ENCODE results near the gene EIF5A2.
"Not testable (repeated sequence)": the region's sequence is repeated elsewhere in the genome, so short reads cannot be mapped to it uniquely, and the experiment has no call there.

The EIF5A2 gene

DNA sequence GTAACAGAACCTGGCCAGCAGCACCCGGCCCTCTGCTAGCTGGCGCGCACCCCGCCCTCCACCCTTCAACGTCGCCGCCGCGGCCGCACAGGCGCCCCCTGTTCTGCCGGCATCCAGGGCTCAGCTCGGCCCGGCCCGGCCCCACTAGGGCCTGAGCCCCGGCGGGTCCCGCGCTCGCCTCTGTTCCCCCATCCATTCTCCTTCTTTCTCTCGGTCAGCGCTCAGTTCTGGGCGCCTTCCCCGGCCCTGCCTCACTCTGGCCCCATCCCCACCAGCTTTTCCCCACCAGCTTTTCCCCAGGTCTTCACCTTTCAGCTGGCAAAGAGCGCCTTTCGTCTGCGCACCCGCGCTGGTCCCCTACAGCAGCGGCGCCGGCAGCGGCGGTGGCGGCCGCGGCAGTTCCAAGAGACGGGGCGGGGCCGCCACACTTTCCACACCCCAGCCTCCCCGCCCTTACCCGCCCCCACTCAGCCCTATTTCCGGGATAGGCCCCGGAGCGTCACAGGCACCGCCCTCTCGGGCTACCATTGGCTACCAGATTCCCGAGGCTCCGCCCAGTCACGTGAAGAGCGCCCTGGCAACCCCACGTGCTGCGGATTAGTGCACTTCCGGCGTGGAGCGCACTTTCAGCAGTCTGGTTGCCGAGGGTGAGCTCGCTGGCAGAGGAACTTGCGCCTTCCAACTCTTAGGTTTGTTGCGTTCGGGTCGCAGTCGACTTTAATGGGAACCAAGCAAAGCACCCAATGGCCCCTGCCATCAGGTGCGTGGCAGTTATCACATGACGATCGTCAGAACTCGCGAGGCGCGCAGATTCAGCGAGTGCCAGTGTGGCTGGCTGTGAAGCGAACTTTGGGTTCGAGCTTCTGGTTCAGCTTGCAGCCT, at the start of gene EIF5A2:
Gene EIF5A2 (minus strand): TSS at position 403 of the 882 bp plus-strand sequence. CDS start 831 bp downstream, outside the sequence.
- peak; percentile 86 for DNase-seq

DNA sequence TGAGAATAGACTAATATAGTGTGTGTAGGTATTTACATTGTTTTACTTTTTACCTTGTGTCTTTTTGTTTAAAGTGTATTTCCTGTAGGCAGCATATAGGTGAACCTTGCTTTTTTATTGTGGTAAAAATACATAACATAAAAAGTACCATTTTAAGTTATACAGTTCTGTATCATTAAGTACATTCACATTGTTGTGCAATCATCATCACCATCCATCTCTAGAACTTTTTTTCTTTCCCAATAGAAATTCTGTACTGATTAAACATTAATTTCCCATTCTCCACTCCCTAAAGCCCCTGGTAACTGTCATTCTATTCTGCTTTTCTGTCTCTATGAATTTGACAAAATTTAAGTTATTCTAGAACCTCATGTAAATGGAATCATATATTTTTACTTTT, 48.2 kb upstream of the EIF5A2 start:
- no peak for DNase-seq

DNA sequence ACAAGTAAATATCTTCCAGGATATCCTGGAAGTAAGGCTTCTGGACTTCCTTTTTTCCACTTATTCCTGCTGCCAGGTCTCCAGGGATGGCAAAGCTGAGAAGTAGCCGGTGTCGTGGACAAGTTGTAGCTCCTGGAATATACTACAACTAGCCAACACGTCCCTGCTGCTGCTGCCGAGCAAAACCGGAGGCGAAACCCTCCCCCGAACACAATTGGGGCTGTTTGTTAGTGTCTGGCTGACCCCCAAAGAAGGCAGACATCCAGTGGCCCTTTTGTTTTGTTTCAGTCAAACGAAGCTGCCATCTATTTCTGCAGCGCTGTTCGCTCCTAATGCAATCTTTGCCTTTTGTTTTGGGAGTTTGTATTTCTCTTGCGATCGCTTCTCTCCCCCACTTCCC, 45.3 kb upstream of the EIF5A2 start:
- DNase-seq, result no peak

DNA sequence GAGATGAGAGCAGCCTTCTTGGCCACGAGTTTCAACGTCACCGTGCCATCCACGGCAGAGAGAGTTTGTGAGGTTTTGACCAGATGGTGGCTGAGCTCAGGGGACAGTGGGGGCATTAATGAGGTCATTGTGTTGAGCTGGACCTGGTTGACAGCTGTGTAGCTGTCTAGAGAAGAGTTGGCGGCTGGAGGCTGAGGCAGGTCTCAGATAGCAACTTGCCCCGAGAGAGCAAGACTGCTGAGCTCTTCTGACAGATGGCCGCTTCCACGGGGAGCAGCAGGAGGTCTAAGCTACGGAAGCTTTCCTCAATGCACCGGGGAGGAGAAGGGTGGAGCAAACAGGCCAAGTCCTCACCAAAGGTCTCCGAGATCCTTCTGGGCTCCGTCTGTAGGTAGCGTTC, 44.8 kb upstream of the EIF5A2 start:
- DNase-seq, result no peak

DNA sequence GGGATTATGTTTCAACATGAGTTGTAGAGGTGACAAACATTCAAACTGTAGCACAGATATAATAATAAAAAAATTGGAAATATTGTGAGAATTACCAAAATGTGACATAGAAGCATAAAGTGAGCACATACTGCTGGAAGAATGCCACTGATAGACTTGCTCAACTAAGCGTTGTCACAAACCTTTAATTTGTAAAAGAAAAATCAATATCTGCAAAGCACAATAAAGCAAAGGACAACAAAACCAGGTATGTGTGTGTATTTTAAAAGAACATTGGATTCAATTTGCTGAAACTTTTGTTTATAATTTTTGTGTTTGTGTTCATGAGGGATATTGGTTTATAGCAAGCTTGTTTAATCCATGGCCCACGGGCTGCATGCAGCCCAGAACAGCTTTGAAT, 40.8 kb upstream of the EIF5A2 start:
- DNase-seq, result no peak

DNA sequence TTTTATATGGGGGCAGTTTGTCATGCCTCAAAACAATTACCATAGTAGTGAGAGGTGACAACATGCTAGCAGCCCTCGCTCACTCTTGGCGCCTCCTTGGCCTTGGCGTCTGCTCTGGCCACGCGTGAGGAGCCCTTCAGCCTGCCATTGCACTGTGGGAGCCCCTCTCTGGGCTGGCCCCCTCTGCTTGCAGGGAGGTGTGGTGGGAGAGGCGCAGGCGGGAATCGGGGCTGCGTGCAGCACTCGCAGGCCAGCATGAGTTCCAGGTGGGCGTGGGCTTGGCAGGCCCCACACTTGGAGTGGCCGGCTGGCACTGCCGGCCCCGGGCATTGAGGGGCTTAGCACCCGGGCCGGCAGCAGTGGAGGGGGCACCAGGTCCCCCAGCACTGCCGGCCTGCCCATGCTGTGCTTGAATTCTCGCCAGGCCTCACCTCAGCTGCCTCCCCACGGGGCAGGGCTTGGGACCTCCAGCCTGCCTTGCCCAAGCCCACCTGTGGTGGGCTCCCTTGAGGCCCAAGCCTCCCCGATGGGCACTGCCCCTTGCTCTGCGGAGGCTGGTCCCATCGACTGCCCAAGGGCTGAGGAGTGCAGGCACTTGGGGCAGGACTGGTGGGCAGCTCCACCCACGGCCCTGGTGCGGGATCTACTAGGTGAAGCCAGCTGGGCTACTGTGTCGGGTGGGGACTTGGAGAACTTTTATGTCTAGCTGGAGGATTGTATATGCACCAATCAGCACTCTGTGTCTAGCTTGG, 38.8 kb upstream of the EIF5A2 start:
- no peak for DNase-seq

DNA sequence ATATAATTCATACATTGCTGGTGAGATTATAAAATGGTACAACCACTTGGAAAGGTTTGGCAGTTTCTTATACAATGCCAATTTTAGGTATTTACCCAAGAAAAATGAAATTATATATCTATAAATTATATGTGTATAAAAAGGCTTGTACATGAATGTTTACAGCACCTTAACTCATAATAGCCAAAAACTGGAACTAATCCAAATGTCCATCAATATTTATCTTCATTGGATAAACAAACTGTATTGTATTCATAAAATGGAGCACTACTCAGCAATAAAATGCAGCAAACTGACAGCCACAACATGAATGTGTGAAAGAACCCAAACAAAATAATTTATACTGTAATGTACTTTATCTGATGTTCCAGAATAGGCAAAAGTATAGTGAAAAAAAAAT, 33.6 kb upstream of the EIF5A2 start:
- DNase-seq, result peak; percentile 14

DNA sequence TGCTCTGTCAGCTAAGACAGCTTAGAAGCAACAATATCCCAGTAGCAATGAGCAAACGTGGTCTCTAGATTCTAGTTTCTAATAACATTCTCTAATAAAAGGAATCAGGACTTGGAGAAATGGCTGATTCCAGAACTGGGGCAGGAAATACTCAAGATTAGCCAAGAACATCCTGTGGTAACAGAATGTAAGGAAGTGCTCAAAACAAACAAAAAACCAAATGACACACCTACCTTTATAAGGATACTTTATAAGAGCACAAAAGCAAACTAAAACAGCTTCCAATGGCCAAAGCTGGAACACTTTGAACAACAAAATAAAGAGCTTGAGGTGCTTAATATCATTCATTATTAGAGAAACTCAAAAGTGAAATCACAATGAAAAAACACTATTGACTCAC, 33.1 kb upstream of the EIF5A2 start:
- no peak for DNase-seq

DNA sequence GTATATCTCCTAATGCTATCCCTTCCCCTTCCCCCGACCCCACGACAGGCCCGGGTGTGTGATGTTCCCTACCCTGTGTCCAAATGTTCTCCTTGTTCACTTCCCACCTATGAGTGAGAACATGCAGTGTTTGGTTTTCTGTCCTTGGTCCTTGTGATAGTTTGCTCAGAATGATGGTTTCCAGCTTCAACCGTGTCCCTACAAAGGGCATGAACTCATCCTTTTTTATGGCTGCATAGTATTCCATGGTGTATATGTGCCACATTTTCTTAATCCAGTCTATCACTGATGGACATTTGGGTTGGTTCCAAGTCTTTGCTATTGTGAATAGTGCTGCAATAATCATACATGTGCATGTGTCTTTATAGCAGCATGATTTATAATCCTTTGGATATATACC, 24.6 kb upstream of the EIF5A2 start:
- not testable (repeated sequence) for DNase-seq

DNA sequence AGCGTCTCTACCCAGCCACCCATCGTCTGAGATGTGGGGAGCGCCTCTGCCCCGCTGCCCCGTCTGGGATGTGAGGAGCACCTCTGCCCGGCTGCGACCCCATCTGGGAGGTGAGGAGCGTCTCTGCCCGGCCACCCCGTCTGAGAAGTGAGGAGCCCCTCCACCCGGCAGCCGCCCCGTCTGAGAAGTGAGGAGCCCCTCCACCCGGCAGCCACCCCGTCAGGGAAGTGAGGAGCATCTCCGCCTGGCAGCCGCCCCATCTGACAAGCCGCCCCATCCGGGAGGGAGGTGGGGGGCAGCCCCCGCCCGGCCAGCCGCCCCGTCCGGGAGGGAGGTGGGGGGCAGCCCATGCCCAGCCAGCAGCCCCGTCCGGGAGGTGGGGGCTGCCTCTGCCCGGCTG, 15.1 kb upstream of the EIF5A2 start:
- DNase-seq, result not testable (repeated sequence)

DNA sequence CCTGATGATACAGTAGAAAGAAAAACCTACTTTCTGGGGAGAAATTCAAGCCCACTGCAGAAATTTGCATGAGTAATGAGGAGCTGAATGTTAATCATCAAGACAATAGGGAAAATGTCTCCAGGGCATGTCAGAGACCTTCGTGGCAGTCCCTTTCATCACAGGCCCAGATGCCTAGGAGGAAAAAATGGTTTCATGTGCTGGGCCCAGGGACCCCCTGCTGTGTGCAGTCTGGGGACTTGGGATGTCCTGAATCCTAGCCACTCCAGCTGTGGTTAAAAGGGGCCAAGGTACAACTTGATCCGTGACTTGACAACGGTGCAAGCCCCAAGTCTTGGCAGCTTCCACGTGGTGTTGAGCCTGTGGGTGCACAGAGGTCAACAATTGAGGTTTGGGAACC, 10.3 kb upstream of the EIF5A2 start:
- no peak for DNase-seq

DNA sequence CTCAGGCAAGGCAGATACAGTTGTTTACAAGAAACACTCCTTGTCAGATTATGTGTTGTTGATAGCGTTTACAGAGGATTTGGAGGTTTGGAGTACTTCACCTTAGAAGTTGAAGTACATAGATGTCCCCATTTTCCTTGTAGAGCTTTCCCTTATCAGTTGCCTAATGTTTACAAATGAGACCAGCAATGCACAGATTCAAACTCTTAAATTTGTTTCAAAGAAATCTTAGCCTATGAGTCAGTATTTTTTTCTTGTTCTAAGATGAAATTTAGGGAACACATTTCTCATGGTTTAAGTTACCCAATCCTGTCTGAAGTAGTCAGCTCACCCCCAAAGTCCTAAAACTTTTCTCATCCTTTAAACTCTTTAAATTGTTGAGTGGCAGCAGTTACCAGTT, 6.3 kb upstream of the EIF5A2 start:
- no peak for DNase-seq

DNA sequence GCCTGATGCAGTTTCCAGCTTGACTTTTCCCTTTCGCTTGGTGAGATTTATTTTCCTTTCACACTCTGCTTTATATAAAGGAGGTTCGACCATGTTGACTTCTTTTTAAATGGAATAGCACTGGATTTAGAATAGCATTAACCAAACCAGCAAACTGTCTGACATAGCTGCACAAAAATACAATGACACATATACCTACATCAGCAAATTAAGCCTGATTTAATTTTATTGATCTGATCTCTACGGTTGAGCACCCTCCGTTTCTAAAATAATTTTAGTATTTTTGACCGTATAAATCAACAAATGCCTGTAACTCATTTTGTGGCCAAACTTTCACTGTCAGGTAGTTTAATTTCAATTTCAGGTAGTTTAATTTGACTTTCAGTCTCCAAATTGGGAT, 5.8 kb upstream of the EIF5A2 start:
- DNase-seq, result no peak

DNA sequence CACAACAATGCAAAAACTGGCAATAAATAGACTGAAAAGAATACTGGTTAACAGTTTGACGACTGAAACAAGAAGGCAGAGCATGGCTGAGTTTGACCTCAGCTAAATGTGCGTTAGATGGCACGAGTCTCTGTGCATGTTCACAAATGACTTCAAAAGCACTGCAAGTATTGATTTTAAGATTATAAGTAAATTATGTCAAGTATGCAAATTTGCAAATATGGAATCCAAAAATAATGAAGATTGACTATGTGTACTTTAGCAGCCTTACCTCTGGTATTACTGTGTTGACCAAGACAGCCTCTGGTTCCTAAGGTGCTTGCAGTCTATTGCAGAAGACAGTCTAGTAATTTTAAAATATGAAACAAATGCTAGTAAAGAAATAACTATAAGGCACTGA, 2.6 kb upstream of the EIF5A2 start:
- DNase-seq, result no peak

DNA sequence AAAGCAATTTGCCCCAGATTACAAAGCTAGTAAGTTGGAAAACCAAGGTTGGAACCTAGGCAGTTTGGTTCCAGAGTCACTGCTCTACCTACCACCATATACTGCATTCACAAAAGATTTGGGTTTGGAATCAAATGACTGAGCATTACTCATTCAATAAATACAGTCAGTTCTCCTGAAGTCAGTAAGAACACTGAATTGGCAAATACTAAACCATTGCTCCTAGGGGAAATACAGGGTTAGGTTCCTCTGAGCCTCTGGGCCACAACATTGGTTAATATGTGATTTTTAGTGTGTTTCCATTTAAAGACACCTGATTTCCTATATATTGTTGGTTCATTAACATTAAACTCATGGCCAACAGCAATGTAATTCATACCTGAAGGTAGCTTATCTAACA, 2.1 kb upstream of the EIF5A2 start:
- no peak for DNase-seq

DNA sequence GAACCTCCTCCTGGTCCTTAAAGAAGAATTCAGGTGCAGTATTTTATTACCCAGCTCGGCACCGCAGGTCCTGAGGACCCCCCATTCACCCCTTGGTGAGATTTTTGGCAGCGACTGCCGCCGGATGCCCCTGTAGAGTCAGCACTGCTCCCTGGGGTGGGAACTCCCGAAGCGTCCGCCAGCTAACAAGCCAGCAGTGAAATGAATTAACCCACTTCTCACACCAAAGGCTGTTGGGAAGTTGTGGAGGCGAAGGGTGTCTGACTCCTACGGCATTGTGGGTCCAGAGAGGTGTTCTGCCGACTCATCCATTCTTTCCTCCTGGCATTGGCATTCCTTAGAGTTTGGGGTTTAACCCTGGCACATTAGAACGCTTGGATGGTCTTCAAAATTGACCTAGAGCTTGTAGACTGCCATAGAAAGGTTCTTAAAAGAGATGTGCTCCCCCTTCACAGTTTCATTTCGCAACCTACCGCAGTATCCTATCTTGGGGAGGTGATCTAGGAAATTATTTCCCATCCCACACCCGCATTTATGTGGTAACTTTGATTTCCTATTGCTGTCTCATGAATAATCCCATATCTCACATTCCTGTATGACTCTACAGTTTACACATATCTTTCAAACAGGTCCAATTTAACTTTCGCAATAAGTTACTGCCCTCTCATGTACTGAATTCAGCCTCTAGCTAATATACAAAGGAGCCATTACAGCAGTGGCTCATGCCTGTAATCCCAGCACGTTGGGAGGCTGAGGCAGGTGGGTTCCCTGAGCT, 879 bp upstream of the EIF5A2 start:
- DNase-seq, result no peak

DNA sequence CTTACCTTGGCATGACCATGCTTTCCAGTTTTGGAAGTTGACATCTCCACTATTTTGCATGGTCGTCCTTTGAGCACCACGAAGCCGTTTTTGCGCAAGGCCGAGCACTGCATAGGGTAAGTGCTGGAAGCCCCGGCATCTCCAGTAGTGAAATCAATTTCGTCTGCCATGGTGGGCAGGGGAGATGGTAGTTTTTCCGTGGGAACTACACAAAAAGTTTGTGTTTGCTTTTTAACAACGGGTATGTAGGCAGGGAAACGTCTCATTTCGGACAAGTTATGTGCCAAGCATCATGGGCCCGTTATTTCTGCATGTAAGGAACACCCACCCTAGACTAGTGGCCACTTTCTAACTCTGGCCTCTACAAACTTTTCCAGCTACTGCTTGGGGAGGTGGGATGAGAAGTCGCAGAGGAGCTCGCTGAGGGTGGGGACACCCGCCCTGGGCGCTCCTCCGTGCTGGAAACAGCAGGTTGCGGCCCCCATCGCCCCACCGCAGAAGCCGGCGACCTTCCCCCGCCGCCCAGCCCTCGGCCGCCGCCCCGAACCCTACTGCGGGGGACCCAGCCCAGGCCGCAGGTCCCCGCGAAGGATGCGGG, 701 bp downstream of the EIF5A2 start:
- DNase-seq, result no peak

DNA sequence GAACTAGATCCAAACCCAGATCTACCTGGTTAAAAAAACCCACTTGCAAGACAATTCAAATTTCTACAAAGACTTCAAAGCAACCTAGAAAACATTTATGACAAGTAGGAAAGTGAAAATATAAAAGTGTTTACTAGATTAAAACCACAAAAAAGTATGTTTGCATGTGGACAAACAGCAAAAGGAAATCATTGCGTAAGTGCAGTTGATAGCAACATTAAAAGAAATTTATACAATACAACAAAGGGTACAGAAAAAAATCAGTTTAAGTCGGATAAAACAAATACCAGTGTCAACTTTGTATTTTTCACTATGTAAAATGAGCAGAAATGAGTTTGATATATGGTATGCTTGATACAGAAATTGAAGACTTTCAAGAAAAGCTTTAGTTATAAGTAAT, 2.6 kb downstream of the EIF5A2 start:
- DNase-seq, result no peak

DNA sequence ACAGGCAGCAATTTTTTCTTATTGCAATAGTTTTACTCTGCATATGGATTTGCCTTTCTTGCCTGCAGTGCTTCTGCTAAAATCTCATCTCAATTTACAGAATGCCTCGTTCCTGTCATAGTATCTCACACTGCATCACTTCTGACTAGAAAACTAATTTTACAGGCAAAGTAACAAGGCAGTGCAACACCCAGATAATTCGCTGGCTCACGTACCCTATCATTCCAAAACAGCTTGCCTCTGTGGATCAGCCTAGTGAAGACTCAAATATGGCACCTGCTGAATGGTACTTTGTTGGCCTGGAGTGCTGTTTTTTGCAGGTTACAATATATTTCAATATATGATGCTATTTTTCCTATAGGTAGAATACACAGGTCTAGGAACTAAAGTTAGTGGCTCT, 5.3 kb downstream of the EIF5A2 start:
- no peak for DNase-seq

DNA sequence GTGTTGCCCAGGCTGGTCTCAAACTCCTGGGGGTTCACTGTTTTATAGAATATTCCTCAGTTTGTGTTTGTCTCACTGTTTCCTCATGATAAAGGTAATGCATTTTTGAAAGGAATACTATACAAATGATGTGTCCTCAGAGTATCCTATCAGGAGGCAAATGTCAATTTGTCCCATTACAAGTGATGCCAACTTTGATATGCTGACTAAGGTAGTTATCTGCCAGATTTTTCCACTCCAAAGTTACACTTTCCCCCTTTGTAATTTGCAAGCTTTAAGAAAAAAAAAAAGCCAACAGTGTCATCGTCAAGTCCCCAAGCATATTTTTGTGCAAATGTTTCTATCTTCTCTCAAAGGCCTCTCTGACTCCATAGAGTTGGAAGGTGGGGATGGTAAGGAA, 9.0 kb downstream of the EIF5A2 start:
- no peak for DNase-seq

DNA sequence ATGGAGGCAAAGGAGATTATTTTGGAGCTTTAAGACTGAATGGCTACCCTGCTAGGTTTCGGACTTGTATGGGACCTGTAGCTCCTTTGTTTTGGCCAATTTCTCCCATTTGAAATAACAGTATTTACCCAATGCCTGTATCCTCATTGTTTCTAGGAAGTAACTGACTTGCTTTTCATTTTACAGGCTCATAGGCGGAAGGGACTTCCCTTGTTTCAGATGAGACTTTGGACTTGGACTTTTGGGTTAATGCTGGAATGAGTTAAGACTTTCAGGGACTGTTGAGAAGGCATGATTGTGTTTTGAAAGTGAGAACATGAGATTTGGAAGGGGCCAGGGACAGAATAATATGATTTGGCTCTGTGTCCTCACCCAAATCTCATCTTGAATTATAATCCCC, 10.5 kb downstream of the EIF5A2 start:
- no peak for DNase-seq

DNA sequence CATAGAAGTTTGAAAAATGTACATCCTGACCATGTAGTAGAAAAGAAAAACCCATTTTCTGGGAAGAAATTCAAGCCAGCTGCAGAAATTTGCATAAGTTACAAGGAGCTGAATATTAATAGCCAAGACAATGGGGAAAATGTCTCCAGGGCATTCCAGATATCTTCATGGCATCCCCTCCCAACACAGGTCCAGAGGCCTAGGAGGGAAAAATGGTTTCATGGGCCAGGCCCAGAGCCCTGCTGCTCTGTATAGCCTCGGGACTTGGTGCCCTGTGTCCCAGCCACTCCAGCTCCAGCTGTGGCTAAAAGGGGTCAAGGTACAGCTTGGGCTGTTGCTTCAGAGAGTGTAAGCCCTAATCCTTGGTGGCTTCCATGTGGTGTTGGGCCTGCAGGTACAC, 11.2 kb downstream of the EIF5A2 start:
- DNase-seq, result not testable (repeated sequence)

DNA sequence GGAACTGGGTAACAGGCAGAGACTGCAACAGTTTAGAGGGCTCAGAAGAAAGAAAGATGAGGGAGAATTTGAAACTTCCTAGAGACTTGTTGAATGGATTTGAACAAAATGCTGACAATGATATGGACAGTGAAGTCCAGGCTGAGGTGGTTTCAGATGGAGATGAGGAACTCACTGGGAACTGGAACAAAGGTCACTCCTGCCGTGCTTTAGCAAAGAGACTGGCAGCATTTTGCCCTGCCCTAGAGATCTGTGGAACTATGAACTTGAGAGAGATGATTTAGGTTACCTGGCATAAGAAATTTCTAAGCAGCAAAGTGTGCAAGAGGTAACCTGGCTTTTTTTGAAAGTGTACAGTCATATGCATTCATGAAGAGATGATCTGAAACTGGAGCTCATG, 11.7 kb downstream of the EIF5A2 start:
- no peak for DNase-seq

All from COR-L47 (cell line).